Bronchial epithelial cell (primary cell): Measurements from ENCODE around the gene PCED1B. TPM values are rescaled to one million over a fixed set of nuclear protein-coding genes. Genes with fewer than 3 reads are reported as not detected.
"Not testable (repeated sequence)": the region's sequence is repeated elsewhere in the genome, so short reads cannot be mapped to it uniquely, and the experiment has no call there.

Experiments
- DNase-seq: peaks from one replicate; pipeline ENCODE4 v3.0.0-alpha.2; 2010; ENCODE audit warnings: low read depth
- FAIRE-seq: peaks from 2 replicates; lab custom pipeline; 2011; peaks lifted over from hg19 to GRCh38; lab: Jason Lieb, UNC
- H3K27me3 ChIP-seq: 2 replicates; pipeline ENCODE4 v1.5.1; 2011; ENCODE audit warnings: low read length; ENCODE audit not compliant: control insufficient read depth, insufficient read depth
- H3K36me3 ChIP-seq: 2 replicates; pipeline ENCODE4 v1.5.1; 2011; ENCODE audit warnings: low read length; ENCODE audit not compliant: control insufficient read depth, insufficient read depth
- H3K4me3 ChIP-seq: 2 replicates; pipeline ENCODE4 v1.5.1; 2011; ENCODE audit warnings: mild to moderate bottlenecking, low read depth, low read length, control low read depth
- total RNA-seq: library from RNA; depleted of rRNA; stranded (reverse); fragments of >200 nt; gene quantifications from 2 replicates; pipeline ENCODE4 v1.2.1, GENCODE V29; 2014
- TF ChIP-seq, protein P1 (sequence below): IDR thresholded peaks from 2 replicates; pipeline ENCODE4 v1.5.1; 2011; ENCODE audit warnings: mild to moderate bottlenecking, moderate library complexity, low read length, control low read depth, inconsistent platforms; ENCODE audit not compliant: insufficient read depth, severe bottlenecking

The PCED1B gene
- total RNA-seq, 1 donor from 2014 or later: 1.3 TPM

DNA sequence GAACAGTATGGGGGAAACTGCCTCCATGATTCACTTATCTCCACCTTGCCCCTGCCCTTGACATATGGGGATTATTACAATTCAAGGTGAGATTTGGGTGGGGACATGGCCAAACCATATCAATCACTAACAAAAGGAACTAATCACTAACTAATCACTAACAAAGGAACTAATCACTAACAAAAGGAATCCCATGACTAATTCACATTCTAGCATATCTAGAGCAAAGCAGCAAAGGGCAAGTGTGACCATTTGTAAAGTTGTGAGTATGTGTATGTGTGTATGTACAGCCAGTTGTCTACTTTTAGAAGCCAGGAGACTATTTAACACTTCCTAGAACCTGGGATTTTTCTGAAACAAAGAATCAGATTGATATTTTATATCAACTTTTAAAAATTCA, 30.9 kb upstream of the PCED1B start:
- Histone ChIP-seq H3K36me3 (no peaks in the 10 kb centered on the region), H3K4me3 (no peak overlapping the region), H3K27me3 (no peaks in the 10 kb centered on the region)
- DNase-seq: no peak
- TF ChIP-seq, protein P1, sequence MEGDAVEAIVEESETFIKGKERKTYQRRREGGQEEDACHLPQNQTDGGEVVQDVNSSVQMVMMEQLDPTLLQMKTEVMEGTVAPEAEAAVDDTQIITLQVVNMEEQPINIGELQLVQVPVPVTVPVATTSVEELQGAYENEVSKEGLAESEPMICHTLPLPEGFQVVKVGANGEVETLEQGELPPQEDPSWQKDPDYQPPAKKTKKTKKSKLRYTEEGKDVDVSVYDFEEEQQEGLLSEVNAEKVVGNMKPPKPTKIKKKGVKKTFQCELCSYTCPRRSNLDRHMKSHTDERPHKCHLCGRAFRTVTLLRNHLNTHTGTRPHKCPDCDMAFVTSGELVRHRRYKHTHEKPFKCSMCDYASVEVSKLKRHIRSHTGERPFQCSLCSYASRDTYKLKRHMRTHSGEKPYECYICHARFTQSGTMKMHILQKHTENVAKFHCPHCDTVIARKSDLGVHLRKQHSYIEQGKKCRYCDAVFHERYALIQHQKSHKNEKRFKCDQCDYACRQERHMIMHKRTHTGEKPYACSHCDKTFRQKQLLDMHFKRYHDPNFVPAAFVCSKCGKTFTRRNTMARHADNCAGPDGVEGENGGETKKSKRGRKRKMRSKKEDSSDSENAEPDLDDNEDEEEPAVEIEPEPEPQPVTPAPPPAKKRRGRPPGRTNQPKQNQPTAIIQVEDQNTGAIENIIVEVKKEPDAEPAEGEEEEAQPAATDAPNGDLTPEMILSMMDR: no peak
- FAIRE-seq: no peak

DNA sequence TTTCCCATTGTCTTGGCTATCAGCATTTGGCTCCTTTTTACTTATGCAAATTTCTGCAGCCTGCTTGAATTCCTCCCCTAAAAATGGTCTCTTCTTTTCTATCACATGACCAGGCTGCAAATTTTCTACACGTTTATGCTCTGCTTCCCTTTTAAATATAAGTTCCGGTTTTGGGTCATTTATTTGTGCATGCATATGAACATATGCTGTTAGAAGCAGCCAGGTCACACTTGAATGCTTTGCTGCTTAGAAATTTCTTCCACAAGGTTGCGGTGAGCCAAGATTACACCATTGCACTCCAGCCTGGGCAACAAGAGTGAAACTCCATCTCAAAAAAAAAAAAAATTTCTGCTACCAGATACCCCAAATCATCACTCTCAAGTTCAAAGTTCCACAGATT, 28.1 kb upstream of the PCED1B start:
- not testable (repeated sequence) for H3K27me3 ChIP-seq, H3K36me3 ChIP-seq, DNase-seq, FAIRE-seq, H3K4me3 ChIP-seq

DNA sequence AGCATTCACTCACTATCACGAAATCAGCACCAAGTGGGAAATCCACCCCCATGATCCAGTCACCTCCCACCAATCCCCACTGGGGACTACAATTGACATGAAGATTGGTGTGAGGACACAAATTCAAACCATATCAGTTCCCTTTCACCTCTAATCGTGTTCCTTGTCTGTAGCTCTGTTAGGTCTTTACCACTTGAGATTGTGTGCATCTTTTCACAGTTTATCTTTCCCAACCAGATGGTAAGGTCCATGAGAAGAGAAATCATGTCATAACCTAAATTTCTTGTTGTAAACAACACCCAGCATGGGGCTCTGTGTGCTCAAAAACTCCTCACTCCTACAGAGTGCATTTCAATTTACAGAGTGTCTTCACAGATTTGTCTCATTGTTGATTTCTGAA, 27.1 kb upstream of the PCED1B start:
- H3K27me3 ChIP-seq: no peaks in the 10 kb centered on the region
- no peaks in the 10 kb centered on the region for H3K36me3 ChIP-seq
- no peak overlapping the region for H3K4me3 ChIP-seq
- FAIRE-seq: no peak
- DNase-seq: no peak
- TF ChIP-seq, protein P1: no peak

DNA sequence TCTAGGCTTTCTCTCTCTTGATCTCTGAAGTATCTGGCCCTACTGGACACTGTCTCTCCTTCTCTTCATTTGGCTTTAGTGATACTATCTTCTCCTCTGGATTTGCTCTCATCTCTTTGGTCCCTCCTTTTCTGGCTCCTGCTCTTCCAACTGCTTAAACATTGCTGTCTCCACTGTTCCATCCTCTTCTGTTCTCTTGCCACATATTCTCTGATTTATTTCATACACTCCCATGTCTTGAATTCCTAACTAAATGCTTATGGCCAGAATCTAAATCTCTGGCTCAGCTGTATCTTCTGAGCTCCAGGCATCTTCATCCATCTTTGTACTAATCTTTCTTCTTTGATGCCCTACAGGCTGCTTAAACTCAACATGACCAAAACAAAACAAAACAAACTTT, 25.5 kb upstream of the PCED1B start:
- H3K27me3 ChIP-seq: no peaks in the 10 kb centered on the region
- no peaks in the 10 kb centered on the region for H3K36me3 ChIP-seq
- H3K4me3 ChIP-seq: no peak overlapping the region
- FAIRE-seq (no peak), DNase-seq (no peak)
- TF ChIP-seq, protein P1: no peak

DNA sequence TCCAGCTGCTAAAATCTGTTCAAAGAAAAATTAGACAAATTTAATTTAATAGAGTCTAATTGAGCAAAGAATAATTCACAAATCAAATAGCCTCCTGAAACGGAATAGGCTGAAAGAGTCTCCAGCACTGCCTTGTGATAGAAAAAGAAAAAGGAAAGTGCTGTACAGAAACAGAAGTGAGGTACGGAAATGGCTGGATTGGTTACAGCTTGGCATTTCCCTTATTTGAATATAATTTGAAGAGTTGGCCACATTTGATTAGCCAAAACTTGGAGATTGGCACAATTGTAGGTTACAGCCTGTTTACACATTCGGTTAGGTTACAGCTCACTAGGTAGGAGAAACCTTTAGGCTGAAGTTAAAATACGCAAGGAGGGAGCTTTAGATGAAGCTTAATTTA, 24.8 kb upstream of the PCED1B start:
- no peak for FAIRE-seq
- no peak for DNase-seq
- Histone ChIP-seq H3K4me3 (no peak overlapping the region), H3K36me3 (no peaks in the 10 kb centered on the region), H3K27me3 (no peaks in the 10 kb centered on the region)
- TF ChIP-seq, protein P1: no peak

DNA sequence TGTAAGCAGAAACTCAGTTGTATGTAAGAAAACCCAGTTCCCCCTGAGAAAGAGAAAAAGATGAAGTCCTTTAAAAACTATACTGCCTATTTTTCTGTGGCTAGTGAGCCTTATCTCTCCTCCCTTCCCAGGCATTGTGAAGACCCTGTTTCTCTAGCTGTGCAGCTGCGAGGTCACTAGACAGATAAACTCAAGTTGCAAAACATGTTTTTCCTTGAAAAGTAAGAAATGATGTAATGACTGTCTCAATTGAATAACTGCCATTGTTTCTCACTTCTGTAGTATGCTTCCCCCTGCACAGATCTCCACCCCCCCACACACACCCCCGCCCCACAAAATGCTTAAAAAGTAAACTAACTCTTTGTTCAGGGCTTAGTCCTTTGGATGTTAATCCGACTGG, 23.6 kb upstream of the PCED1B start:
- not testable (repeated sequence) for FAIRE-seq

DNA sequence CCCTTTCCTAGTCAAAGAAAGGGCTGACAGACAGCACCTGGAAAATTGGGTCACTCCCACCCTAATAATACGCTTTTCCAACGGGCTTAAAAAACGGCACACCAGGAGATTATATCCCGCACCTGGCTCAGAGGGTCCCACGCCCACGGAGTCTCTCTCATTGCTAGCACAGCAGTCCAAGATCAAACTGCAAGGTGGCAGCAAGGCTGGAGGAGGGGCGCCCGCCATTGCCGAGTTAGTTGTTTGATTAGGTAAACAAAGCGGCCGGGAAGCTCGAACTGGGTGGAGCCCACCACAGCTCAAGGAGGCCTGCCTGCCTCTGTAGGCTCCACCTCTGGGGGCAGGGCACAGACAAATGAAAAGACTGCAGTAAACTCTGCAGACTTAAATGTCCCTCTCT, 22.5 kb upstream of the PCED1B start:
- not testable (repeated sequence) for DNase-seq, H3K36me3 ChIP-seq, H3K4me3 ChIP-seq, H3K27me3 ChIP-seq, FAIRE-seq

More for the DNA sequence above, 23.6 kb upstream of the PCED1B start:
- DNase-seq, H3K4me3 ChIP-seq, H3K36me3 ChIP-seq, H3K27me3 ChIP-seq: not testable (repeated sequence)

DNA sequence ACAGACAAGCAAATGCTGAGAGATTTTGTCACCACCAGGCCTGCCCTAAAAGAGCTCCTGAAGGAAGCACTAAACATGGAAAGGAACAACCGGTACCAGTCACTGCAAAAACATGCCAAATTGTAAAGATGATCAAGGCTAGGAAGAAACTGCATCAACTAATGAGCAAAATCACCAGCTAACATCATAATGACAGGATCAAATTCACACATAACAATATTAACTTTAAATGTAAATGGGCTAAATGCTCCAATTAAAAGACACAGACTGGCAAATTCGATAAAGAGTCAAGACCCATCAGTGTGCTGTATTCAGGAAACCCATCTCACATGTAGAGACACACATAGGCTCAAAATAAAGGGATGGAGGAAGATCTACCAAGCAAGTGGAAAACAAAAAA, 20.8 kb upstream of the PCED1B start:
- not testable (repeated sequence) for H3K27me3 ChIP-seq, FAIRE-seq, H3K4me3 ChIP-seq, DNase-seq, H3K36me3 ChIP-seq
